NCI-H1436 (cell line): Measurements from ENCODE around the gene PCBP1.
"Not testable (repeated sequence)": the region's sequence is repeated elsewhere in the genome, so short reads cannot be mapped to it uniquely, and the experiment has no call there.

Source experiments
- DNase-seq: peaks from one replicate; lab custom pipeline; 2025; lab: John Stamatoyannopoulos, UW

Gene PCBP1

GRCh38 chr2:70086838-70087701 lies at the start of gene PCBP1:
Gene PCBP1 (plus strand): TSS chr2:70087477. CDS start chr2:70087744, 267 bp downstream.
- DNase-seq, result peak; percentile 92

GRCh38 chr2:70039366-70039765 lies 47.9 kb upstream of the PCBP1 start:
- DNase-seq, result no peak

- DNase-seq, result no peak
Observed at GRCh38 chr2:70041663-70042062, 45.6 kb upstream of the PCBP1 start.

GRCh38 chr2:70042246-70042645 lies 45.0 kb upstream of the PCBP1 start:
- no peak for DNase-seq

- DNase-seq, result no peak
Observed at GRCh38 chr2:70043252-70043875, 43.9 kb upstream of the PCBP1 start.

- DNase-seq, result no peak
Observed at GRCh38 chr2:70044290-70045040, 42.8 kb upstream of the PCBP1 start.

- DNase-seq, result no peak
Observed at GRCh38 chr2:70045405-70045804, 41.9 kb upstream of the PCBP1 start.

GRCh38 chr2:70045932-70046331 lies 41.3 kb upstream of the PCBP1 start:
- DNase-seq, result no peak

GRCh38 chr2:70046534-70046933 lies 40.7 kb upstream of the PCBP1 start:
- DNase-seq, result no peak

- DNase-seq, result no peak
Observed at GRCh38 chr2:70047451-70047850, 39.8 kb upstream of the PCBP1 start.

- no peak for DNase-seq
Observed at GRCh38 chr2:70049255-70049654, 38.0 kb upstream of the PCBP1 start.

- no peak for DNase-seq
Observed at GRCh38 chr2:70050631-70051425, 36.4 kb upstream of the PCBP1 start.

- DNase-seq, result not testable (repeated sequence)
Observed at GRCh38 chr2:70055259-70055658, 32.0 kb upstream of the PCBP1 start.

- no peak for DNase-seq
Observed at GRCh38 chr2:70061317-70061716, 26.0 kb upstream of the PCBP1 start.

- no peak for DNase-seq
Observed at GRCh38 chr2:70062270-70062669, 25.0 kb upstream of the PCBP1 start.

GRCh38 chr2:70068119-70068518 lies 19.2 kb upstream of the PCBP1 start:
- no peak for DNase-seq

GRCh38 chr2:70069049-70069448 lies 18.2 kb upstream of the PCBP1 start:
- DNase-seq, result no peak

GRCh38 chr2:70070542-70071268 lies 16.6 kb upstream of the PCBP1 start:
- peak; percentile 74 for DNase-seq

- no peak for DNase-seq
Observed at GRCh38 chr2:70073493-70073892, 13.8 kb upstream of the PCBP1 start.

GRCh38 chr2:70078384-70078783 lies 8.9 kb upstream of the PCBP1 start:
- no peak for DNase-seq

- DNase-seq, result no peak
Observed at GRCh38 chr2:70080610-70081200, 6.6 kb upstream of the PCBP1 start.
